NCI-H2196 (cell line): ENCODE results near the gene PELI3.
A peak's percentile ranks its signal among the peaks of the same experiment; 100 is the strongest.
"Not testable (repeated sequence)": the region's sequence is repeated elsewhere in the genome, so short reads cannot be mapped to it uniquely, and the experiment has no call there.

ENCODE experiments used
- DNase-seq: peaks from one replicate; lab custom pipeline; 2025; ENCODE audit not compliant: unreplicated experiment; lab: John Stamatoyannopoulos, UW

Gene PELI3, protein sequence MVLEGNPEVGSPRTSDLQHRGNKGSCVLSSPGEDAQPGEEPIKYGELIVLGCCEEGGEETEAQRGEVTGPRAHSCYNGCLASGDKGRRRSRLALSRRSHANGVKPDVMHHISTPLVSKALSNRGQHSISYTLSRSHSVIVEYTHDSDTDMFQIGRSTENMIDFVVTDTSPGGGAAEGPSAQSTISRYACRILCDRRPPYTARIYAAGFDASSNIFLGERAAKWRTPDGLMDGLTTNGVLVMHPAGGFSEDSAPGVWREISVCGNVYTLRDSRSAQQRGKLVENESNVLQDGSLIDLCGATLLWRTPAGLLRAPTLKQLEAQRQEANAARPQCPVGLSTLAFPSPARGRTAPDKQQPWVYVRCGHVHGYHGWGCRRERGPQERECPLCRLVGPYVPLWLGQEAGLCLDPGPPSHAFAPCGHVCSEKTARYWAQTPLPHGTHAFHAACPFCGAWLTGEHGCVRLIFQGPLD

DNA sequence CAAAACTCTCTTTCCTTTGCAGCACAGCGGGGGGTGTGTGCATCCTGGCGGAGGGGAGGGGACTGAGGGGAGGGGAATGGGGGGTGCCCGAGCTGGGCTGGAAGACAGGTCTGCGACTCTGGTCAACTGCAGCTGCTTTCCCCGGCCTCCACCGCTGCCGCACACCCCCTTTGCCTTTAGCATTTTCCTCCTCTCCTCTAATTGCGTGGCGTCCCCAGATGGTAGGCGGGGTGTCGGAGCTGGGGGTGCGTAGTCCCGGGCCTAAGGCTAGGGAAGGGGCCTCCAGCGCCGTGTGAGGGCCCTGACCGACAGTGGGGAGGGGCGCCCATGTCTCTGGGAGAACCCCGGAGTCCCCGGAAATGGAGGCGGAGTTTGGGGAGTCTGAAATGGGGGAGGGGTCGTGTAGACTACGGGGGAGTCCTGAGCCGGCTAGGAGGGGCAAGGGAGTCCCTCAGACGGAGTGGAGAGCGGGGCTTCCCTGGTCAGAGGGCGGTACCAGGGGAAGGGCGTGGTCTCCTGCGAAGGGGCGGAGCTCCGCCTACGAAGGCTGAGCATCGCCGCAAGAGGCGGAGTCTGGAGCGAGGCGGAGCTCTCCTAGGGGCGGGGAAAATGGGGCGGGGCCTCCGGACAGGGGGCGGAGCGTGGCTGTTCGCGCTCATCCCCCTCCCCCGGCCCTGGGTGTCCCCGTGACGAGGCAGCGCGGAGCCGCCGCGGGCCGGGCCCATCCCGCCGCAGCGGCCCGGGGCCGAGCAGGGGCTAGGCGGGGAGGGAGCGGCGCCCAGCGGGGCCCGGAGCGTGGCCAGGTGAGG is at the start of gene PELI3:
Gene PELI3, plus strand, starts transcription at position 681 of the 809 bp plus-strand sequence. CDS start 1,224 bp downstream, outside the sequence.
- DNase-seq = peak; percentile 85

DNA sequence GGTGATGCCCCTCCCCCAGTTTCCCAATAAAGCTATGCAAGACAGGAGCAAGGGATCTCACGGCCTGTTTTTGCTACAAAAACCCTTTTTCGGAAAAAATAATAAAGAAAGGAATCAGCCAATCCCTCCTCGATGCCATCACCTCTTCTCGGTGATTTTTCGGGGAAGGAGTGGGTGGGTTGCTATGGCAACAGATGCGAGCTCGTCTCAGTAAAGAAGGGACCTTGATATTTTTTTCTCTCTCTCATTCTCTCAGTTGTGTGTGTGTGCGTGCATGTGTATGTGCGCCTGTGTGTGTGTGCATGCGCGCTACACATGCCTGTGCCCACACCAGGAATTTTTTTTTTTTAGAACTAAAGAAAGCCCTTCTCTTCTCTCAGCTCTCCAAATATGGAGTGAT is 49.7 kb upstream of the PELI3 start:
- DNase-seq = no peak

DNA sequence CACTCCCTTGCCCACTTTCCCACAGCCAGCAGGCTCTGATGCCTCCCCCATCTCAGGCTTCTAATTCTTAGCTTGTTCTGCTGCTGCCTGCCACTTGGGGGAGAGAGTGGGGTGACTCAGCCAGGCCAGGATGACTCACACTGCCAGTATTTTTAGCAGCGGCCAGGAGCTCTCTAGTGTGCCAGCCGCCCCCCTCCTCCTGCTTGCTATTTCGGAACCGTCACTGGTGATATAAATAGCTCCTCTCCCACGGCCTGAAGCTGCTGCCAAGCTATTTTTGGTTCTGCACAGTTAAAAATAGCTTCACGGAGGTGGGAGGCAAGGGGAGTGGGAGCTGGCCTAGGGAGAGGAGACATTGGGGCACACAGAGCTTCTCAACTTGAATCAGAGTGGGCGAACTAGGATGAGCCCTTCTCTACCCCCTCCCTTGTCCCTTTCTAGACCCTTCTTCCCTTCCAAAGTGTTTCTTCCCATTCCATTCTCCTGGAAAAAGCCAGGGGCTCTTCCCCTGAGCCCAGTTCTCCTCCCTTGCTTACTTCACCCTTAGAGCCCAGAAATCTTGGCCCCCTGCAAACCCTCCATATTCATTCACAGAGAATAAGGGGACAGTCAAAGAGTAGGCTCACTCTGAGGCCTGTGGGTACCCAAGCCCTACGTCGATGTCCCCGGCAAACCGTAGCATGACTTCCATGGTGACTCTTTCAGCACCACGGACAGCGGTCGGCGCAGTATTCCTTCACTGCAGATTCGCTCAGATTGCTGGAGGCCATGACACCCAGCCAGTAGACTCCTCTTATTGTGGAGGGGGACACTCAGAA is 48.3 kb upstream of the PELI3 start:
- peak; percentile 75 for DNase-seq

DNA sequence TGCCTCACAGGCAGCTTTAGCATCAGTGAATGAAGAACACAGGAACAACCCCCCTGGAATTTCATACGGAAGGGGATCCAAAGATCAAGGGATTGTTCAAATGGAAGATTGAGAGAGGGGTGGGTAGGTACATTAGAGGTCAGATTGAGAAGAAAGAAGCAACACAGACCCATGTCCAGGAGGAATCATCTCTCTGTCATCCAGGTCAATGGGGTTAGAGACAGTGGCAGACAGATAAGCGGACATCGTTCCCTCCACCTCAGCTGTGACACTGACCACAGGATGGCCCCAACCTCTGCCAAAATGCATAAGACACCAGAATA is 47.8 kb upstream of the PELI3 start:
- no peak for DNase-seq

DNA sequence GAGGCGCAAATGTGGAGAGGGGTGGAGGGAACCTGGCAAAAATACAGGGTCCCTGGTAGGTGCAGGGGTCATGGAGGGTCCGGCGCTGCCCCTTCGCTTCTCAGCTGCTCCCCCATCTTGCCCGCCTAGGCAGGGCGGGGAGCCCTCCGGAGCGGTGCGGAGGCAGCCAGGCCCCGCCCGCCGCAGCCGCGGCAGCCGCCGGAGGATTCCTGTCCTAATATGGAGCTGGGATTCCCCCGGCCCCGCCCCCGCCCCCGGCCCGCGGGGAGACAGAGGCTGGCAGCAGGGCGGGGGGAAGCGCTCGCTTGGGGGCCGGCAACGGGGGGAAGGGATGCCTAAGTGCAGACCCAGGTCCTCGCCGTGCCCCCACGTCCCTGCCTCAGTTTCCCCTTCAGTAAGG is 46.9 kb upstream of the PELI3 start:
- peak; percentile 26 for DNase-seq

DNA sequence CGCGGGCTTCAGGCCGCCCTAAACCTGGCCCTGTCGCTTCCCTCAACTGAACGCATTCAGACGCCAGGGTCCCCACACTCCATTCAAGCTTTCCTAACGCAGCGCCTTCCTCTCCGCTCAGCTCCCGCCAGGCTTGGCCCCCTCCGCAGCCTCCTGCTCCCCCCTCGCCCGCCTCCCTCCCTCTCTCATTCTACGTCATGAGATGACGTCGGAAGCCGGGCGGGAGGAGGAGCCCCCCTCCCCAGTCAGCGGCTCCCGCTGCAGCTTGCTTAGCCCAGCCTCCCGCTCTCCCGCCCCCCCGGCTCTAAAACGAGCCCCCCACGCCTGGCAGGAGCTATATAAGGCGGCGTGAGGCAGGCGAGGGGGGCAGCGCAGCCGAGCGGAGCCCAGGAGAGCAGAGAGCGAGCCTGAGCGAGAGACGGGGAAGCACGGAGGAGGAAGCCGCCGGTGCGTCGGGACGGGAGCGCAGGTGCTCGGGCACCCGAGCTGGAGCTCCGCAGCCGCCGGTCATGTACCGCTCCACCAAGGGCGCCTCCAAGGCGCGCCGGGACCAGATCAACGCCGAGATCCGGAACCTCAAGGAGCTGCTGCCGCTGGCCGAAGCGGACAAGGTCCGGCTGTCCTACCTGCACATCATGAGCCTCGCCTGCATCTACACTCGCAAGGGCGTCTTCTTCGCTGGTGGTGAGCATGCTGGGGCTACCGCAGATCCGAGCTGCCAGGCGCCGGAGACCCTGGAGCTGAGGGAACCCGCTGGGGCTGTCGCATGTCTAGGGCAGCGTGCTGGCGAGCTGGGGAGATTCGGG is 45.8 kb upstream of the PELI3 start, which contains the start of gene NPAS4:
Gene NPAS4, plus strand, starts transcription at position 365 of the 806 bp plus-strand sequence. Its CDS starts 145 bp downstream, at position 510.
- DNase-seq = peak; percentile 43

DNA sequence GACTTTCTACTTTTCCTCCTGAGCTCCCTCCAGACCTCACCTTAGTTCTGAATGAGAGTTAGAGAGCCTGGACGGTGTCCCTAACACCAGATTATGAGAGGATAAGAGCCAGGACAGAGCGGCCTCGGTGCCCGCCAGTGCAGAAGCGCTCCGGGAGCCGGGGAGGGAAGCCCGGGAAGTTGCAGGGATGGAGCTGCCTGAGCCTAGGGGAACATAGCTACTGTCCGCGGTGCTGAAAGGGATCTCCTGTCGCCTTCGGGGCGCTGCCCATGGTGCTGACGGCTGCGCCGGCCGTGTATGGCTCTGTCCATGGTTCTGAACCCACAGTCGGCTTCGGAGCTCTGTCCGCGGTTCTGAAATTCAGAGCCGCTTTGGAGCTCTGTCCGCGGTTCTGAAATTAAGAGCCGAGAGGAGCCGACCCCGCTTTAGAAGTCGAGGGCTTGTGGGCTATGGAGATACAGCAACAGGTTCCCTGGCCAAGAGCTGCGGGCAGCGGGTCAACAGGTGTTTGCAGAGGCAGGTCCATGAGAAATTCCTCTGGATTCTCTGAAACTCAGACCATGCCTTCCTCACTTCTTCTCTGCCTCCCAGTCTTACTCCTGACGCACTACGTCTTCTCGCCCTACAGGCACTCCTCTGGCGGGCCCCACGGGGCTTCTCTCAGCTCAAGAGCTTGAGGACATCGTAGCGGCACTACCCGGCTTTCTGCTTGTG is 45.1 kb upstream of the PELI3 start:
- DNase-seq = no peak

DNA sequence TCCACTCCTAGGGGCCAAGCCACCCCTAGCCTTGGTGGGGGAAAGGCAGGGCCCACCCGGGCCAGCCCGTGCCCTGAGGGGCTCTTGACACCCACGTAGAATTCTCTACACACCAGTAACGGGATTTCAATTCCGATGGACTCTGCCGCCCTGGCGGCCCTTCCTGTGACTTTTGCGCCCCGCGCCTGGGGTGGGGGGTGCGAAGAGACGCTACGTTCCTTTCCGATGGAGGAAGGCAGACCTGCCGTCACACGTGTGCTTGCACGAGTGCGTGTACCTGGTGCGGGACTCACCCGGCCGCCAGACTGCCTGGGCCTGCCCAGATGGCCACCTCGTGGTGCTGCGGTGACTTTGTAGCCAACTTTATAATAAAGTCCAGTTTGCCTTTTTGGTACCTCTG is 40.4 kb upstream of the PELI3 start:
- no peak for DNase-seq

DNA sequence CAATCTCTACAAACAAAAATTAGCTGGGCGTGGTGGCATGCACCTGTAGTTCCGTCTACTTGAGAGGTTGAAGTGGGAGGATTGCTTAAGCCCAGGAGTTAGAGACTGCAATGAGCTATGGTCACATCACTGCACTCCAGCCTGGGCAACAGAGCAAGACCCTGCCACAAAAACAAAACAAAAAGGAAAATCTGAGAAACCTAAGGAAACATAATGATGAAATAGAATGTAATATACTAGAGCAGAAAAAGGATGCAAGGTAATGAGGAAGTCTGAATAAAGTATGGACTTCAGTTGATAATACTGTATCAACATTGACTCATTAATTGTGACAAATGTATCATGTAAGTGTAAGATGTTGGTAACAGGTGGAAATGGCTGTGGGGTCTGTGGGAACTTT is 37.8 kb upstream of the PELI3 start:
- no peak for DNase-seq

DNA sequence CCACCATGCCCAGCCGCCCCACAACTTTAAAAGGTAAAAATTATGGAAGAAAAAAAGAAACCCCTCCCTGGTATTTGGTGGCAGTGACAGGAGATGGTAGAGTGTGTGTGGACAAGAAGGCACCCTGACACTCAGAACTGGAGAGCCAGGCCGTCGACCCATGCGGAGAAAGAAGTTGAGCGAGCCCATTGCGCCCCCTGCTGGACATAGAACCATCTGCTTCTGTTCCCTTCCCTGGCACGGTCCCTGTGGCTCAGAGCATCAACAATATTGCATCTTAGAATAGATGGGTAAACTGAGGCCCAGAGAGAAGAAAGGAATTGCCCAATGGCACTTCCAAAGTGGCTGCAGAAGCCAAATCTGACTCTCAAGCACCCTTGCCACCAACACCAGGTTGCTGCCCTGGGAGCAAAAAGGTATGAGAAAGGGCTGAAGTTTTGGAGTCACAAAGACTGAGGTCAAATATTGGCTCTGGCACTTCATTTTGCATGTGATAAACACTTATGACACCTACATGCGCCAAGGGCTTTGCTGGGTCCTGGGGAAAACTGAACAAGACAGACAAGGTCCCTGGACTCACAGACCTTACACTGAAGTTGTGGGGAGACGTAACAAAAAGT is 36.6 kb upstream of the PELI3 start:
- peak; percentile 88 for DNase-seq

DNA sequence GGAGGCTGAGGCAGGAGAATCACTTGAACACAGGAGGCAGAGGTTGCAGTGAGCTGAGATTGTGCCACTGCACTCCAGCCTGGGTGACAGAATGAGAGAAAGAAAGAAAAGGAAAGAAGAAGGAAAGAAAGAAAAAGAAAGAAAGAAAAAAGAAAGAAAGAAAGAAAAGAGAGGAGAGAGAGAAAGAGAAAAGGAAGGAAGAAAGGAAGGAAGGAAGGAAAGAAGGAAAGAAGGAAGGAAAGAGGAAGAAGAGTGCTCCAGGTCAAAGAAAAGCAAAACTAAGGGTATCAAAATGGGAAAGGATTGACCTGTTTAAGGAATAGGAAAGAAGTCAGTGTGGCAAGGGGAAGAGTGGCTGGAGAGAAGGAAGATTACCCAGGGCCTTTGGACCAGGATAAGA is 35.4 kb upstream of the PELI3 start:
- not testable (repeated sequence) for DNase-seq

DNA sequence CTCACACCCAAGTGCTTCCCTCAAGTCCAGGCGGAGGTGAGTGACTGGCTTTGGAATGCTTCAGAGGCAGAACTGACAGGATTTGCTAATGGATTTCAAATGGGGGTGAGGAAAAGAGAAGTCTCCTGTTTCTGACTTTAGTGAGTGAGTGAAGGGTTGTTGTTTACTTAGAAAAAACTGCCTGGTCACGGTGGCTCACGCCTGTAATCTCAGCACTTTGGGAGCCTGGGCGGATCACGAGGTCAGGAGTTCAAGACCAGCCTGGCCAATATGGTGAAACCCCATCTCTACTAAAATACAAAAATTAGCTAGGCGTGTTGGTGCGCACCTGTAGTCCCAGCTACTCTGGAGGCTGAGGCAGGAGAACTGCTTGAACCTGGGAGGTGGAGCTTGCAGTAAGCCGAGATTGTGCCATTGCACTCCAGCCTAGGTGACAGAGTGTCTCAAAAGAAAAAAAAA is 34.8 kb upstream of the PELI3 start:
- not testable (repeated sequence) for DNase-seq

DNA sequence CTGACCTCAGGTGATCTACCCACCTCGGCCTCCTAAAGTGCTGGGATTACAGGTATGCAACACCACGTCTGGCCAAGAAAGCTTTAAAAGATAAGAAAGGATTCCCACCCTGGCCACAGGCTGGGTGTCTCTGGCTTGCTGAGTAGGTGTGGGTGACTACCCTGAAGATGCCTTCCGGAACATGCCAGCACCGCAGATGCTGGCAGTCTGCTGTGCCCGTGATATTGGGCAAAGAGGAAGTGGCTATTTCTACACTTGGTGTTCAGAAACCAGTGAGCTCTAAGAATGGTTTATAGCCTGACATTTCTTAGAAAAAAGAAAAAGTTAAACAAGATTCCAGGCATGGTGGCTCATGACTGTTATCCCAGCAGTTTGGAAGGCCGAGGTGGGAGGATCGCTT is 34.1 kb upstream of the PELI3 start:
- DNase-seq = no peak

DNA sequence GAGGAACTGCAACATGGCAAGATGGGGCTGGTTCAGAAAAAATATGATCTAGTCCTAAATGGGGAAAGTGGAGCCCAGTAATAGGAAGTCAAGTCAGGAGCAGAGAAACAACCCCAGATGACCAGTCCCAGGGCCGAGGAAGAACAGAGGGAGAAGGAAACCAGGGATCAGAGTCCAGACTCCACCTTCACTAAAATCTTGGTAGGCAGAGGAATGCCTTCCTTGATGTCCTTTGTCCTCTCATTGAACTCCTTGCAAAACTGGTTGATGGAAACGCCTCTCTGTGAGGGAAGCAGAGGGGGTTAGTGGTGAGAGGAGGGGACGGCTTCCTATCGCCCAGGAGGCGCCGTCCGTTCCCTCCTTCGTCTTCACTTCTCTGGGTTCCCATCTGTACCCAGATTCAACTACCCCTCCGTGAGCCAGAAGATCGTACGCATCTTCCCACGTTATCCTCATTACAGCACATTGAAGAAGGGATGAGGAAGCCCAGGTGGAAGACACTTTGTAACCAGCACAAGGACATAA is 28.7 kb upstream of the PELI3 start:
- DNase-seq = no peak

DNA sequence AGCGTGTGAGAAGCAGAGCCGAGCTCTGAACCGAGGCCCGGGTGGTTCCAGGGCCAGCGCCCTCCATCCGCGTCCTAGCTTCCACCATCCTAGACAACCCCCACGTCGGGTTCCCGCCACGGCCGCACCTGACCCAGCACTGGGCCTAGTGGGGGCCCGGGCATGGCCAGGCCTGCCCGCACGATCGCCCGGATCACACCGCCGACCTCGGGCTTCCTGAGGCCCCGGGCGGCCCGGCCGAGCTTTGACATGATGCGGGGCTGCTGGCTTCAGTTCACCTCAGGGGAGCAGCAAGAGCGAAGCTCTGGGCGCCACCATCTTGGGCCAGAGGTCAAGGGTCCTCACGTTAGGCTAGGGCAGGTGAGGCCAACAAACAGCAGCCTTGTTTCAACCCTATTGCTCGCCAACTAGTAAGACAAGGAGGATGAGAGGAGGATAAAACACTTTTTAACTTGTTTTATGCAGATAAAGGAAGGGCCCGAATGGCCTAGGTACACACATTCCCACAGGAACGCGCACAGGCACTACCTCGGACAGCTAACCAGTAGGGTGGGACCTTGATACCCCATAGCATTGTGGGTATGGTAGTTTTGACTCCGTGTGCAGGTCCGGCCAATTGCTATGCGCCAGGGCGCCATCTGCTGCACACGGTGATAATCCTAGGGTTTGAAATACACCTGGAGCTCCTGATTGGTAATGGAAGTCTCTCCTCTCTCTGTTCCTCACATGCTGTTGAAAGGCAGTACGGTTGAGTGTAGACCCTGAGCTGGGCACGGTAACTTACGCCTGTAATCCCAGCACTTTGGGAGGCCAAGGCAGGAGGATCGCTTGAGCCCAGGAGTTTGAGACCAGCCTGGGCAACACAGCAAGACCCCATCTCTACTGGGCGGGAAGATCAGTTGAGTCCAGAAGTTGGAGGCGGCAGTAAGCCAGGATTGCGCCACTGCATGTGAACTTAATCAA is 27.9 kb upstream of the PELI3 start, which contains the start of gene MRPL11:
Gene MRPL11, minus strand, starts transcription at position 345 of the 963 bp plus-strand sequence. Its CDS starts 94 bp downstream, at position 251.
- peak; percentile 91 for DNase-seq

DNA sequence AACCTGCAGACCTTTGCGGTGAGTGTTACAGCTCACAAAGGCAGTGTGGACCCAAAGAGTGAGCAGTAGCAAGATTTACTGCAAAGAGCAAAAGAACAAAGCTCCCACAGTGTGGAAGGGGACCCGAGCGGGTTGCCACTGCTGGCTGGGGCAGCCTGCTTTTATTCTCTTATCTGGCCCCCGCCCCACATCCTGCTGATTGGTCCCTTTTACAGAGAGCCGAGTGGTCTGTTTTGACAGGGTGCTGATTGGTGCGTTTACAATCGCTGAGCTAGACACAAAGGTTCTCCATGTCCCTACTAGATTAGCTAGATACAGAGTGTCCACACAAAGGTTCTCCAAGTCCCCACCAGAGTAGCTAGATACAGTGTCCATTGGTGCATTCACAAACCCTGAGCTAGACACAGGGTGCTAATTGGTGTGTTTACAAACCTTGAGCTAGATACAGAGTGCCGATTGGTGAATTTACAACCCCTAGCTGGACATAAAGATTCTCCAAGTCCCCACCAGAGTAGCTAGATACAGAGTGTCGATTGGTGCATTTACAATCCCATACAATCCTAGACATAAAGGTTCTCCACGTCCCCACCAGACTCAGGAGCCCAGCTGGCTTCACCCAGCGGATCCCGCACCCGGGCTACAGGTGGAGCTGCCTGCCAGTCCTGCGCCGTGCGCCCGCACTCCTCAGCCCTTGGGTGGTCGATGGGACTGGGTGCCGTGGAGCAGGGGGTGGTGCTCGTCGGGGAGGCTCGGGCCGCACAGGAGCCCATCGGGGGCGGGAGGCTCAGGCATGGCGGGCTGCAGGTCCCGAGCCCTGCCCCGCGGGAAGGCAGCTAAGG is 26.4 kb upstream of the PELI3 start:
- not testable (repeated sequence) for DNase-seq

DNA sequence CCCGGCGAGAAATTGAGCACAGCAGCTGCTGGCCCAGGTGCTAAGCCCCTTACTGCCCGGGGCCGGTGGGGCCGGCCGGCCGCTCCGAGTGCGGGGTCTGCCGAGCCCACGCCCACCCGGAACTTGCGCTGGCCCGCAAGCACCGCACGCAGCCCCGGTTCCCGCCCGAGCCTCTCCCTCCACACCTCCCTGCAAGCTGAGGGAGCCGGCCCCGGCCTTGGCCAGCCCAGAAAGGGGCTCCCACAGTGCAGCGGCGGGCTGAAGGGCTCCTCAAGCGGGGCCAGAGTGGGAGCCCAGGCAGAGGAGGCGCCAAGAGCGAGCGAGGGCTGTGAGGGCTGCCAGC is 25.8 kb upstream of the PELI3 start:
- DNase-seq = not testable (repeated sequence)
